AG04449 (cell line): ENCODE results near the gene AQP10.
A peak's percentile ranks its signal among the peaks of the same experiment; 100 is the strongest.
"Not testable (repeated sequence)": the region's sequence is repeated elsewhere in the genome, so short reads cannot be mapped to it uniquely, and the experiment has no call there.

Experiments used
- CTCF ChIA-PET: fragments of 350-600 bp; formaldehyde crosslinking; extraction: SDS; loops from one replicate; lab custom pipeline; 2021; ENCODE audit warnings: antibody characterized with exemption; lab: Yijun Ruan, JAX
- POLR2A ChIA-PET: fragments of 400-600, 350-600 bp; formaldehyde crosslinking; extraction: SDS; loops from one replicate; lab custom pipeline; 2020; ENCODE audit warnings: antibody characterized with exemption, inconsistent platforms; lab: Yijun Ruan, JAX
- DNase-seq: peaks from one replicate; pipeline ENCODE4 v3.0.0-alpha.2; 2010; ENCODE audit warnings: low read depth, low spot score
- H3K4me3 ChIP-seq: 2 replicates; pipeline ENCODE4 v1.5.1; 2011; ENCODE audit warnings: low read depth, mild to moderate bottlenecking, control low read depth, low read length
- TF ChIP-seq, protein P1 (sequence below): IDR thresholded peaks from one replicate; pipeline ENCODE4 v1.5.1; 2011; ENCODE audit warnings: mild to moderate bottlenecking, moderate library complexity, low read length, control low read depth, inconsistent platforms; ENCODE audit not compliant: insufficient read depth; ENCODE audit errors: missing control alignments

Gene AQP10

DNA sequence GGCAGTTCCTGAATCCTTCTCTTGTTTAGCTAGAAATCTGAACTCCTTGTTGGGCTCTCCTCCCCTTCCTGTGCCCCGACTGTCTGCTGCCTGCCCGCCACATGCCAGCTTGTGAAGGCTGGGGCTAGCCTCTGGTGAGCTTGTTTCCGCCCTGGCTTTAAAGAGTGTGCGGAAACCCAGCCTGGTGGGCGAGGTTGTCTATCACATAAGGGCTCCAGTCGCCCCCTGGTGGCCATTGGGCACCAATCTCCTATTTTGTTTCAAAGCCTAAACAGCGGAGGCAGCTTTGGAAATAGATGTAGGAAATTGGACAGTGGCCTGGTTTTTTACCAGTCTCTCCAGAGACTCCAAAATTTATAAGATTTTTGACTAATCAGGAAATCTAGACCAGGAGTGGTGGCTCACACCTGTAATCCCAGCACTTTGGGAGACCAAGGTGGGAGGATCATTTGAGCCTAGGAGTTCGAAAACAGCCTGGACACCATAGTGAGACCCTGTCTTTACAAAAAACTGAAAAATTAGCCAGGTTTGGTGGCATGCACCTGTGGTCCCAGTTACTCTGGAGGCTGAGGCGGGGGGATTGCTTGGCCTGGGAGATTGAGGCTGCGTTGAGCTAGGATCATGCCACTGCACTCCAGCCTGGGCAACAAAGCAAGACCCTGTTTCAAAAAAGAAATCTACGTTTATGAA lies 14.3 kb downstream of the AQP10 start:
- no peak for DNase-seq
- TF ChIP-seq, protein P1, sequence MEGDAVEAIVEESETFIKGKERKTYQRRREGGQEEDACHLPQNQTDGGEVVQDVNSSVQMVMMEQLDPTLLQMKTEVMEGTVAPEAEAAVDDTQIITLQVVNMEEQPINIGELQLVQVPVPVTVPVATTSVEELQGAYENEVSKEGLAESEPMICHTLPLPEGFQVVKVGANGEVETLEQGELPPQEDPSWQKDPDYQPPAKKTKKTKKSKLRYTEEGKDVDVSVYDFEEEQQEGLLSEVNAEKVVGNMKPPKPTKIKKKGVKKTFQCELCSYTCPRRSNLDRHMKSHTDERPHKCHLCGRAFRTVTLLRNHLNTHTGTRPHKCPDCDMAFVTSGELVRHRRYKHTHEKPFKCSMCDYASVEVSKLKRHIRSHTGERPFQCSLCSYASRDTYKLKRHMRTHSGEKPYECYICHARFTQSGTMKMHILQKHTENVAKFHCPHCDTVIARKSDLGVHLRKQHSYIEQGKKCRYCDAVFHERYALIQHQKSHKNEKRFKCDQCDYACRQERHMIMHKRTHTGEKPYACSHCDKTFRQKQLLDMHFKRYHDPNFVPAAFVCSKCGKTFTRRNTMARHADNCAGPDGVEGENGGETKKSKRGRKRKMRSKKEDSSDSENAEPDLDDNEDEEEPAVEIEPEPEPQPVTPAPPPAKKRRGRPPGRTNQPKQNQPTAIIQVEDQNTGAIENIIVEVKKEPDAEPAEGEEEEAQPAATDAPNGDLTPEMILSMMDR = peak; percentile 81
- CTCF ChIA-PET = interaction anchor here (0.6 to 23.5 kb wide), 59 partner anchors 3 to 609 kb away, joined by 3 to 546 read pairs (median 4); partner anchors contain the start of genes AQP10, ATP8B2 and HAX1
- H3K4me3 ChIP-seq = no peak overlapping the region
- POLR2A ChIA-PET = interaction anchor here (1.2 to 2.4 kb wide), 3 partner anchors 9 to 57 kb away, joined by 3 to 11 read pairs (median 3); partner anchors contain the start of gene ATP8B2

DNA sequence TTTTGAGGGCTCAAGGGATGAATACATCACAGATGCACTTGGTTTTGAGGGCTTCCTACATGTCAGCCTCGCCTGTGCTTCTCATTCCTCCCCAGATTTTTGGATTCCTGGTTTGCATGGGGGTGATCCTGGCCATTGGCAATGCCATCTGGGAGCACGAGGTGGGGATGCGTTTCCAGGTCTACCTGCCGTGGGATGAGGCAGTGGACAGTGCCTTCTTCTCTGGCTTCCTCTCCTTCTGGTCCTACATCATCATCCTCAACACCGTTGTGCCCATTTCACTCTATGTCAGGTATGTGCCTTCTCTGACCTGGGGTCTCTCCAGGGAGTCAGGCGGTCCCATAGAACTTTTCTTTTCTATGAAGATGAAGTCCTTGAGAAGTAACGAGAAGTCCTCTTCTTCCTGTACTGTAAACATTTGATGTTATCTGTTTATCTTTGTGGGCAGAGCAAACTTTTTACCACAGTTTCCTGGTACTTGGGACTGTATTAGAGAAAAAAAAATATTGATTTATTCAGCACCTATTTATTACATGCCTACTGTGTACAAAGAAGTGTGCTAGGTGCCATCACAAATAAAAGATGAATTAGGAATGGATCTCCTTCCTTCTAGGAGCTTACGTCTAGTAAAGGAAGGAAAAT lies 16.5 kb downstream of the AQP10 start:
- TF ChIP-seq, protein P1 = no peak
- no peak for DNase-seq
- CTCF ChIA-PET = interaction anchor here (0.6 to 23.5 kb wide), 4 partner anchors 5 to 142 kb away, joined by 3 to 546 read pairs (median 275); partner anchors contain the start of genes AQP10 and ATP8B2
- no peak overlapping the region for H3K4me3 ChIP-seq
- POLR2A ChIA-PET = no interaction called here

DNA sequence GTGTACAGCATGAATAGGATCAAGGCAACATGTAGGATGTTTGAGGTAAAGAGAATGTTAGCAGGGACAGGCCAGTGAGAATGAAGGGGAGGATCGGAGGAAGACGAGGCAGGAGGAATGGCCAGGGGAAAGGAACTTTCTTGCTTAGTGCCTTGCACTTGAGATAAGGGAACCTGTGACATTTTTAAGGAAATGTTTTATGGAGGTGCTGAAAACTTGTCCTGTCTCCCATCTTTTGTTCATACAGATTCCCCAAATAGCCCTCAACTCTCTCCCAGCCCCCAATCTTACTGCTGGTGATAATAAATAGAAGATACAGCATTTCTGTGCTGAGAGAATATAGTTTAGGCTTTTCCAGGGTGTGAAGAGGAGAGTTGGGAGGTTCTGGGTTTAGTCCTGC lies 18.0 kb downstream of the AQP10 start:
- ChIA-PET CTCF (interaction anchor here (22.8 to 23.5 kb wide), 2 partner anchors 5 to 7 kb away, joined by 546 read pairs; partner anchors contain the start of genes AQP10 and ATP8B2), POLR2A (no interaction called here)

DNA sequence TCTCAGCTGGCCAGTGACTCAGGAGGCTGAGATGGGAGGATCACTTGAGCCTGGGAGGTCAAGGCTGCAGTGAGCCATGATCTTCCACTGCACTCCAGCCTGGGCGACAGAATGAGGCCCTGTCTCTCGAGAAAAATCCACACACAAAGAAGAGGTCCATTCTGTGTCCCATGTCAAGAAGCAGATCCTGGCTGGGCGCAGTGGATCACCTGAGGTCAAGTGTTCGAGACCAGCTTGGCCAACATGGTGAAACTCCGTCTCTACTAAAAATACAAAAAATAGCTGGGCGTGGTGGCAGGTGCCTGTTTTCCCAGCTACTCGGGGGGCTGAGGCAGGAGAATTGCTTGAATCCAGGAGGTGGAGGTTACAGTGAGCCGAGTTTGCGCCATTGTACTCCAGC lies 20.5 kb downstream of the AQP10 start:
- POLR2A ChIA-PET, DNase-seq, H3K4me3 ChIP-seq: not testable (repeated sequence)
- CTCF ChIA-PET = interaction anchor here (22.8 to 23.5 kb wide), 2 partner anchors 2 to 9 kb away, joined by 546 read pairs; partner anchors contain the start of genes AQP10 and ATP8B2

More for the DNA sequence above, 18.0 kb downstream of the AQP10 start:
- no peak overlapping the region for H3K4me3 ChIP-seq
- no peak for DNase-seq
- TF ChIP-seq, protein P1 = no peak

DNA sequence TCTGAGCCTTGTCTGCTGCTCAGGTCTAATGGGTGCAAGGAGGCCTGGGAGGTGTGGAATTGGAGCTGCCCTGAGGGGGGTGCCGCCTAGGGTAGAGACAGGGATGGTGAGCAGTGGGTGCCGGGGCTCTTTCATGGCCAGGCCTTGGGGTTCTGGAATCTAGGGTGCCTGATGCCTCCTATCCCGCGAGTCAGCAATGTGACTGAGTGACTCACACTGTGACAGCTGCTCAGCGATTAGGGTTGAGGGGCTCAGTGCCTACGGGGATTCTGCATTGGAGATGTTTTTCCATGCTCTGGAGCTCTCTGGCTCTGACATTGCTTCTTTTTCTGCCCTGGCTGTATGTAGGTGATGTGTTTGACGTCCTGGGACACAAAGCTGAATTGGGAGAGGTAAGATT lies 21.2 kb downstream of the AQP10 start:
- TF ChIP-seq, protein P1 = no peak
- ChIA-PET CTCF (interaction anchor here (1.5 to 23.5 kb wide), 3 partner anchors 1 to 15 kb away, joined by 4 to 546 read pairs (median 546); partner anchors contain the start of genes AQP10 and ATP8B2), POLR2A (no interaction called here)
- H3K4me3 ChIP-seq = no peak overlapping the region
- DNase-seq = no peak

DNA sequence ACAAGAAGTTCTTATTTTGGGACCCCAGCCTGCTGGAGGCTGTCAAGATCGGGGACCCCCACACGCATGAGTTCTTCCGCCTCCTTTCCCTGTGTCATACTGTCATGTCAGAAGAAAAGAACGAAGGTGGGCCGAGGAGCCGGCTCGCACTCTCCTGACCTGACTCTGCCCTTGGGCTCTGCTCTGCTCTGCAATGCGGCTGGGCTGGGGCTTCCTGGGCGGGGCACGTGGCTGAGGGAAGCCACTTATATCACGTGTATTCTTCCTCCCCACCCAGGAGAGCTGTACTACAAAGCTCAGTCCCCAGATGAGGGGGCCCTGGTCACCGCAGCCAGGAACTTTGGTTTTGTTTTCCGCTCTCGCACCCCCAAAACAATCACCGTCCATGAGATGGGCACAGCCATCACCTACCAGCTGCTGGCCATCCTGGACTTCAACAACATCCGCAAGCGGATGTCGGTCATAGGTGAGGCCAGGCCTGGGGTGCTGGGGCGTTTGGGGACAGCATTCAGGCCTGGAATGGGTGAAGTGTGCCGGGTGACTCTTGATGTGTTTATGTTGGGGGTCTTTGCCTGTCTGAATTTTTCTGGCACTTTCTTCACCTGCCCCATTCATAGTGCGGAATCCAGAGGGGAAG lies 22.1 kb downstream of the AQP10 start:
- TF ChIP-seq, protein P1 = no peak
- CTCF ChIA-PET = interaction anchor here (1.5 to 23.5 kb wide), 3 partner anchors 1 to 15 kb away, joined by 4 to 546 read pairs (median 546); partner anchors contain the start of genes AQP10 and ATP8B2
- POLR2A ChIA-PET = interaction anchor here (0.7 kb wide), 1 partner anchor 15 kb away, joined by 3 read pairs; no protein-coding TSS in a partner anchor
- no peak for DNase-seq
- no peak overlapping the region for H3K4me3 ChIP-seq
